ENCODE results near the gene MKS1. TPM values are rescaled to one million over a fixed set of nuclear protein-coding genes. Genes with fewer than 3 reads are reported as not detected.

The MKS1 gene
- total RNA-seq, 2 donors from 2014 or later = 22.4 to 28.4 TPM

GRCh38 chr17:58227733-58228132, 8.7 kb upstream of the MKS1 start:
- no peak for ATAC-seq
- no peak for DNase-seq (ENCODE audit: low spot score in 2 of 2)
- no peak overlapping the region for H3K27ac Mint-ChIP-seq
- H3K9me3 Mint-ChIP-seq = no peaks in the 10 kb centered on the region
- H3K36me3 Mint-ChIP-seq = no peaks in the 10 kb centered on the region

- H3K36me3 Mint-ChIP-seq = peaks cover 2% of the 10 kb centered on the region in 2 donors
- no peak for DNase-seq (ENCODE audit: low spot score in 2 of 2)
- peak; percentile 43 to 70 for ATAC-seq
- no peak overlapping the region for H3K27ac Mint-ChIP-seq
- H3K9me3 Mint-ChIP-seq = no peaks in the 10 kb centered on the region
Measured at GRCh38 chr17:58224315-58224714, 5.3 kb upstream of the MKS1 start.

DNA sequence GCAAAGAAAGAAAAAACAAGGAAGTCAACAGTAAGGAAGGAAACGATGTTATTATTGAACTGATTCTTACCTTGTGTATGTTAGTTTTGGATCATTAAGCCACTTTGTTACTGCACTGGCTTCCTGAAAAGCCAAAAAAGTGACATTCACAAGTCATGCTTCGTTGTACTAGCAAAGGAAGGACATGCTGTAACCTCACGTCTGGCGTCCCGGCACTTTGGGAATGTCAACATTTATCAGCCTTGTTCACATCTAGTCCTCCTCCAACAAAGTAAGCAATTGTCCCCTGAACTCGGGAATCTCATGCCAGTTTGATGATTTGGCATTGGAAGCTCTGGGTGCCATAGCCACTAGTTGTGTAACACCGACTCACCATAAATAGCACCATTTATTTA, 731 bp upstream of the MKS1 start:
- Mint-ChIP-seq H3K36me3 (peaks cover 8 to 11% of the 10 kb centered on the region in 2 donors), H3K9me3 (no peaks in the 10 kb centered on the region), H3K27ac (peak overlapping the region; percentile 94 to 95)
- DNase-seq (ENCODE audit: low spot score in 2 of 2) = no peak
- ATAC-seq = no peak

GRCh38 chr17:58217766-58218165, 1.3 kb downstream of the MKS1 start:
- no peak overlapping the region for H3K27ac Mint-ChIP-seq
- H3K36me3 Mint-ChIP-seq = peaks cover 8 to 11% of the 10 kb centered on the region in 2 donors
- H3K9me3 Mint-ChIP-seq = no peaks in the 10 kb centered on the region
- ATAC-seq = no peak
- no peak for DNase-seq (ENCODE audit: low spot score in 2 of 2)

- H3K27ac Mint-ChIP-seq = no peak overlapping the region
- no peak for DNase-seq (ENCODE audit: low spot score in 2 of 2)
- no peak for ATAC-seq
- H3K36me3 Mint-ChIP-seq = peaks cover 8 to 11% of the 10 kb centered on the region in 2 donors
- H3K9me3 Mint-ChIP-seq = no peaks in the 10 kb centered on the region
Measured at GRCh38 chr17:58215685-58216084, 3.4 kb downstream of the MKS1 start.

- Mint-ChIP-seq H3K36me3 (no peaks in the 10 kb centered on the region), H3K27ac (peak overlapping the region in 1 of 2 donors; percentile 73), H3K9me3 (no peaks in the 10 kb centered on the region)
- DNase-seq (ENCODE audit: low spot score in 2 of 2) = no peak
- ATAC-seq = no peak
Measured at GRCh38 chr17:58210922-58211321, 8.1 kb downstream of the MKS1 start.

GRCh38 chr17:58208344-58208743, 10.7 kb downstream of the MKS1 start:
- H3K27ac Mint-ChIP-seq = peak overlapping the region in 1 of 2 donors; percentile 40
- no peaks in the 10 kb centered on the region for H3K9me3 Mint-ChIP-seq
- DNase-seq (ENCODE audit: low spot score in 2 of 2) (no peak), ATAC-seq (no peak)
- H3K36me3 Mint-ChIP-seq = no peaks in the 10 kb centered on the region

- no peaks in the 10 kb centered on the region for H3K9me3 Mint-ChIP-seq
- no peak overlapping the region for H3K27ac Mint-ChIP-seq
- ATAC-seq = no peak
- DNase-seq (ENCODE audit: low spot score in 2 of 2) = no peak
- H3K36me3 Mint-ChIP-seq = no peaks in the 10 kb centered on the region
Measured at GRCh38 chr17:58207451-58207850, 11.6 kb downstream of the MKS1 start.

GRCh38 chr17:58205936-58206335, 13.1 kb downstream of the MKS1 start:
- no peak for ATAC-seq
- H3K27ac Mint-ChIP-seq = no peak overlapping the region
- no peaks in the 10 kb centered on the region for H3K9me3 Mint-ChIP-seq
- DNase-seq (ENCODE audit: low spot score in 2 of 2) = no peak
- H3K36me3 Mint-ChIP-seq = no peaks in the 10 kb centered on the region

DNA sequence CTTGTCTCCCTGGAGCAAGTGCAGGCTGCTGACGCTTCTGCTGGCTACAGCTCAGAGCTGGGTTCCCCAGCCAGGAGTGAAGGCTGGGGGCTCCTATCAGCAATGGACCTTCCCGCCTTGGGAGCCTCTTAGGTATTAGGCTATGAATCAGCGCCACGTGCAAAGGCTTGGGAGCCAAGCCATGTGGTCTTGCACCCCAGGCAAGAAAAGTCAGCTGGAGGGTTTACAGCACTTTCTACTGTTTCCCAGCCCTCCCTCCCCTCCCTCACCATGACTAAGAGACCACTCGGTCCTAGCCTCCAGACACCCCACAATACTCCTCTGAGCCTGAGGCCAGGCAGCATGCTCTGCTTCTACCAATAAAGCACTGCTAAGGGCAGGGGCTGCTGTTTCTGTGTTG, 14.3 kb downstream of the MKS1 start:
- DNase-seq (ENCODE audit: low spot score in 2 of 2) = no peak
- H3K9me3 Mint-ChIP-seq = no peaks in the 10 kb centered on the region
- H3K27ac Mint-ChIP-seq = no peak overlapping the region
- no peaks in the 10 kb centered on the region for H3K36me3 Mint-ChIP-seq
- no peak for ATAC-seq

- no peaks in the 10 kb centered on the region for H3K9me3 Mint-ChIP-seq
- H3K27ac Mint-ChIP-seq = no peak overlapping the region
- DNase-seq (ENCODE audit: low spot score in 2 of 2) (no peak), ATAC-seq (no peak)
- H3K36me3 Mint-ChIP-seq = no peaks in the 10 kb centered on the region
Measured at GRCh38 chr17:58202859-58203258, 16.2 kb downstream of the MKS1 start.

- H3K27ac Mint-ChIP-seq = no peak overlapping the region
- peak; percentile 77 to 85 for ATAC-seq
- no peaks in the 10 kb centered on the region for H3K9me3 Mint-ChIP-seq
- no peaks in the 10 kb centered on the region for H3K36me3 Mint-ChIP-seq
- DNase-seq (ENCODE audit: low spot score in 2 of 2) = peak in 1 of 2 donors; percentile 65
Measured at GRCh38 chr17:58200024-58200633, 18.9 kb downstream of the MKS1 start.

DNA sequence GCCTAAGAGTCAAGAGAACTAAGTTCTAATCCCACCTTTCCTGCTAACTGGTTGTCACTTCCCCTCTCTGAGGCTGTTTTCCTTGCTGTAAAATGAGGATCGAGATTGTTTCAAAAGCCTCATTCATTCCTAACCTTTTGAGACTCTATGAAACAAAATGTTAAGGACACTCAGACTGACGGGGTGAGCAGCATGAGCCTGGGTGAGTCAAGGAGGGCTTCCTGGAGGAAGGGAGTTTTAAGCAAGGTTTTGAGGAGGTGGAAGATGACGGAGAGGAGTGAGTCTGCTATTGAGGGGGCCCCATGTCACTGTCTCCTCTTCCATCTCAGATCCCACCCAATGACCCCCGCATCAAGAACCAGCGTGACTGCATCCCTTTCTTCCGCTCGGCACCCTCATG, 22.4 kb downstream of the MKS1 start:
- Mint-ChIP-seq H3K9me3 (no peaks in the 10 kb centered on the region), H3K36me3 (no peaks in the 10 kb centered on the region), H3K27ac (no peak overlapping the region)
- ATAC-seq = no peak
- DNase-seq (ENCODE audit: low spot score in 2 of 2) = no peak

DNA sequence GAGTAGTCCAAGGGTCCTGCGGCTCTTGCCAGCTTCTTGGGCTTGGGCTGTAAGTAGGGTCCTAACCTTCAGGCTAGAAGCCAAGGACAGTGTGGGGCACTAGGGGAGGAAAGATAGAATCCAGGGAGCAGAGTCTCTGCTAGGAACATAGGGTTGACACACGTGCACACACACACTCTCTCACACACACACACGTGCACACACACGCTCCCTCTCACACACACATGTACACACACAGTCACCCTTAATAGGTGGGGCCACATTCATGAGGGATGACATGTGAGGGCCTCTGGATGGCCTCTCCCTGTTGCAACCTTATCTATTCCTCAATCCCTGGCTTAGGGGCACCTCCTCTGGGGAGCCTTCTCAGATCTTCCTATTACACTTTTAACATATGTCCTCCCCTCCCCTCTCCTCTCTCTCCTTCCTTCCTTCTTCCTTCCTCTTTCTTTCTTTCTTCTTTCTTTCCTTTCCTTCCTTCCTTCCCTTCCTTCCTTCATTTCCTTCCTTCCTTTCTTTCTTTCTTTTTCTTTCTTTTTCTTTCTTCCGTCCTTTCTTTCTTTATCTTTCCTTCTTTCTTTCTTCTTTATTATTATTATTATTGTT, 23.4 kb downstream of the MKS1 start:
- peak overlapping the region in 1 of 2 donors; percentile 86 for H3K27ac Mint-ChIP-seq

GRCh38 chr17:58193641-58194255, 25.3 kb downstream of the MKS1 start:
- no peak overlapping the region for H3K27ac Mint-ChIP-seq
- ATAC-seq = no peak

More for the DNA sequence above, 23.4 kb downstream of the MKS1 start:
- DNase-seq (ENCODE audit: low spot score in 2 of 2) = no peak
- ATAC-seq = no peak
- no peaks in the 10 kb centered on the region for H3K36me3 Mint-ChIP-seq
- H3K9me3 Mint-ChIP-seq = no peaks in the 10 kb centered on the region

DNA sequence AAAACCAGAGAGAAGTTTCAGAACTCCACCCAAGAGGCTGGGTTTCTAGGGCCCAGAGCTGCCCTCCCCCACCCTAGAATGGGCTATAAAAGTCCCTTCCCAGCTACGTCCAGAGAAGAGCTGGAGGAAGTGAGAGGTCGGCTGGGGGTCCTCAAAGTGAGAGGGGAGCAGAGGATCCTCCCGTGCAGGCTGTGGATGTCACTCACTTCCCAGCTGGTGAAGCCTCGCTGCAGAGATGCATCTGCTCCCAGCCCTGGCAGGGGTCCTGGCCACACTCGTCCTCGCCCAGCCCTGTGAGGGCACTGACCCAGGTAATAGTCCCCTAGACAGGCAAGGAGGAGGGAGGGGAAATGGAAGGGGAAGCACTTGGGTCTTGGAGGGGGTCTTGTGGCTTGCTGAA, 26.4 kb downstream of the MKS1 start, which contains the start of gene EPX:
Gene EPX, plus strand, starts transcription at position 115 of the 400 bp plus-strand sequence. Its CDS starts 121 bp downstream, at position 236.
- H3K9me3 Mint-ChIP-seq = no peaks in the 10 kb centered on the region
- H3K36me3 Mint-ChIP-seq = no peaks in the 10 kb centered on the region
- no peak for DNase-seq (ENCODE audit: low spot score in 2 of 2)
- no peak for ATAC-seq
- H3K27ac Mint-ChIP-seq = no peak within 1 kb of the TSS

More at GRCh38 chr17:58193641-58194255, 25.3 kb downstream of the MKS1 start:
- H3K9me3 Mint-ChIP-seq = no peaks in the 10 kb centered on the region
- no peak for DNase-seq (ENCODE audit: low spot score in 2 of 2)
- H3K36me3 Mint-ChIP-seq = no peaks in the 10 kb centered on the region

- no peaks in the 10 kb centered on the region for H3K9me3 Mint-ChIP-seq
- no peak for DNase-seq (ENCODE audit: low spot score in 2 of 2)
- H3K36me3 Mint-ChIP-seq = no peaks in the 10 kb centered on the region
- no peak overlapping the region for H3K27ac Mint-ChIP-seq
- no peak for ATAC-seq
Measured at GRCh38 chr17:58191241-58191896, 27.7 kb downstream of the MKS1 start.
